Fibroblast of skin of right quadriceps (primary cell): Measurements from ENCODE around the gene PROK2.

Experiments used
- DNase-seq: peaks from one replicate; pipeline ENCODE4 v3.0.0-alpha.2; 2013

The PROK2 gene

GRCh38 chr3:71786217-71786549 lies 1.2 kb upstream of the PROK2 start:
- no peak for DNase-seq

DNA sequence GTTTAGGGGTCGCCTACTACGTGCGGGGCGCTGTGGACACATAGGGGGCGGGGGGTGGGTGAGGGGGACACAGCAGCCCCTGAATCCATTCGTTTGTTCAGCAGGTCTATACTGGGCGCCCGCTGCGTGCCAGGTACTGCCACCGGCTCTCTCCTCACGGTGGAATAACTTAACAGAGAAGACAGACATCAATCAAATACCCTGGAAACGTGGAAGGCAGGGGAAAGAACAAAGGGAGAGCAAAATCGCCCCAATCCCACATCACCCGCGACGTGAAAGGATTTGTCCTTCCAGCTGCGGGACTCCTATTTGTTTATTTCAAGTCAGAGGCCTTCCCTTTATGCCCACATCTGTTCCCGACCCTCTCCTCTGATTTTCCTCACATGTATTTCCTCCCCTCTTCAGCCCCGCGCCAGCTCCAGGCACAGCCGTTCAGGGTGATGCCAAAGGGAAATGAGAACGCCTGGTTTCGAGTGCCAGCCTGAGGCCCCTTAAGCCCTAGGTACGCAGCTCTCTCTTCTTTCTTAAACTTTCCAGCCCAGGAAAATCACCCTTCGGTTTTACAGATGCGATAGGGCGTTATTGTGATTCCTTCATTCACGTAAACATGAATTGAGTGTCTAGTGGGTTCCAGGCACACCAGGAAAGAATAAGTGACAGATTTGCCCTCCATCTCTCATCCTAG lies 726 bp upstream of the PROK2 start:
- DNase-seq: no peak

GRCh38 chr3:71784201-71784913 lies 591 bp downstream of the PROK2 start:
- DNase-seq: no peak

DNA sequence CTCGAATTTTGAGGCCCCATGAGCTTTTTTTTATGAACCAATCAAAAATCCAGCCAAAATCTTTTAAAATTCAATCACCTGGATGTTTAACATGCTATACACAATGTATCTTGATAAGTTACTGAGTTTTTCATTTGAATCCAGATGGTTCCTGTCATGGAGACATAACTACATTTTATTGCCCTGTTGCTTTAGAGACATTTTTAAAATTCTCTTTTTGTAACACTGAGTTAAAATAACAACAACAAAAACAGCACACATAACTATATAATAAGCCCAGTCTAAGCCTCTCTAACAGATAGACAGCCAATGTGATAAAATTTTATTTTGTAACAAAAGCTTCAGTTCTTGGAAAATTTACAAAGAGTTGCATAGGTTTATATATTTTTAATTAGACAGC lies 1.8 kb downstream of the PROK2 start:
- DNase-seq: no peak

GRCh38 chr3:71780430-71780829 lies 4.5 kb downstream of the PROK2 start:
- DNase-seq: no peak

DNA sequence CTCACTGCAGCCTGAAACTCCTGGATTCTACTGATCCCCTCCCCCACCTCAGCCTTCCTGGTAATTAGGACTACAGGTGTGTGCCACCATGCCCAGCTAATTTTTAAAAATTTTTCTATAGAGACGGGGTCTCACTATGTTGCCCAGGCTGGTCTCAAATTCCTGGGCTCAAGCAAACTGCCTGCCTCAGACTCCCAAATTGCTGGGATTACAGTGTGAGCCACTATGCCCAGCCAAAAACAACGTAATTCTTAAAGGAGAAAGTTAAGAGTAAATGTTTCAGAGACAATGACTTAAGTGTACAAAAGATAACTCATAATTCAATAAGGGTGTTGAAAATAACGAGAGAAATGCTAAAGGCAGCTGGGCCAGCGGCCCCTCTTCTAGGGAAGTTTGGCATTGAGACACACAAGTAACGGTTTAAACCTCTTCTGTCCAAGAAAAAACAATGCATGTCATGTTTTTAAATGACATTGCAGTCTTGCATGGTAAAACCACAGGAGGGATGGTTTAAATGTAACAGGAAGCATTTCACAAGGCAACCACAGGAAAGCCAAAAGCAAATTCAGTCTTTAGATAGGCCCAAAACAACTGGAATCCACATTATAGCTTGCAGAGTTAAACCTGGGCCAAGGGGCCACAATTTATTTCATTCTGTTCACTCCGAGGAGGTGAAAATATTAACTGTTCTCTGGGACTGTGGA lies 5.1 kb downstream of the PROK2 start:
- DNase-seq: no peak

- no peak for DNase-seq
Measured at GRCh38 chr3:71778353-71778752, 6.6 kb downstream of the PROK2 start.

DNA sequence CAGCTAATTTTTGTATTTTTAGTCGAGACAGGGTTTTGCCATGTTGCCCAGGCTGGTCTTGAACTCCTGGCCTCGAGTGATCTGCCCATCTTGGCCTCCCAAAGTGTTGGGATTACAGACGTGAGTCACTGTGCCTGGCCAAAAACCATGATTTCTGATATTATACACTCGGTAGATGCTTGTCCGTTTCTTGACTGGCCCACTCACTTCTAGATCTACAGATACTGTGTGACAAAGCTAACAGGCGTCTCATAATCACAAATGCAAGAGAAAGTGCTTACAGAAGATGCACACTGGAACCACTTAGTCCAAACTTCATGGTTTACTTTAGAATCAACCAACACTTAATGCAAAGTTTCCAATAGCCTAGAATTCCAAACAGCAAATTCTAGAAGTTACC lies 8.4 kb downstream of the PROK2 start:
- DNase-seq: no peak

GRCh38 chr3:71771884-71772283 lies 13.1 kb downstream of the PROK2 start:
- DNase-seq: no peak

DNA sequence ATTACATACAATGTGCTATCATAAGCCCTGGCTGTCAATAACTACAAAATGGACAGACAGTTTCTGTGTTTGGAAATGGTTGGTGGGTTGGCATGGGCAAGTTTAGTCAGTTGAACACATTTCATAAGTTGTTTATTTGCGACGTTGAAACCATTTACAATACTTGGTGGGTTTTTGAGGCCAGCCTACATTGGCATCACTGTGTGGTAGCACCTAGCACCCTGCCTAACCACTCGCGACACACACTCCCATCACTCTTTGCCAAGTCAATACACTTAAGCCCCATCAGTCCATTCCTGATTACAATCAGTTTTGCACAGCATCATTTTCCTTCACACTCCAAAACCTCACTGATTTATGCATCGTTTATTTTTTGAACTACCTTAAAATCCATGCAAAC lies 13.8 kb downstream of the PROK2 start:
- DNase-seq: no peak

- no peak for DNase-seq
Measured at GRCh38 chr3:71763426-71763825, 21.5 kb downstream of the PROK2 start.

DNA sequence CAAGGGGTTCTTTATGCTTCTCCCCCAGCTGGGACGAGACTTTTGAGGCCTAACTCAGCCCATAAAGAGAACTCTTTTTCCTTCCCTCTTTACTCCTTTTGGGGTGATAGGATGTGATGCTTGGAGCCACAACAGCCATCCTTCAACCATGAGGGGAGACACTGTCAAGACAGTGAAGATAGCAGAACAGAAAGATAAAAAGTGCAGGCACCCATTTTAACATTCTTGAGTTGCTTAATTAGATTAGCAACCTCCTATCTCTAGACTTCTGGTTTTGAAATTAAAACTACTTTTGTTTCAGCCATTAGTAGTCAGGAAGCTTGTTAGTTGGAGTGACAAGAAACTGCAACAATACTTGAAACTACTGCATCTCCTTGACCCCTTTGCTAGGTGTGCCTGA lies 24.8 kb downstream of the PROK2 start:
- DNase-seq: no peak

- no peak for DNase-seq
Measured at GRCh38 chr3:71759401-71759800, 25.5 kb downstream of the PROK2 start.

DNA sequence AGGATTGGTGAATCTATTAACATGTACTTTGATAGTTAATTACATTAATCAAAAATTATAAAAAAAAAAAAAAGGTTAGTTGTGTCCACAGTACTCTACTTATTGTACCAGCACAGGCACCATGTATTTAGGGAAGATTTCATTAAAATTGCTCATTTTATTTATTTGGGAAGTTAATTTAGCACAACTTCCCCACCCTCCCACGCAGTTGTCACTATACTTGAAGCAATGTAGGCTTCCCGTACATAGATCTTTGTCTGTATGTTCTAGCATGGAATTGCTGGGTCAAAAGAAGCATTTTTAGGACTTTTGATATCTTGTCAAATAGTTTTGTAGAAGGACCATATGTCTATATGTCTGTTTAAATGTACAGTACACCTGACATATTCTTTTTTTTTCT lies 26.9 kb downstream of the PROK2 start:
- DNase-seq: no peak

DNA sequence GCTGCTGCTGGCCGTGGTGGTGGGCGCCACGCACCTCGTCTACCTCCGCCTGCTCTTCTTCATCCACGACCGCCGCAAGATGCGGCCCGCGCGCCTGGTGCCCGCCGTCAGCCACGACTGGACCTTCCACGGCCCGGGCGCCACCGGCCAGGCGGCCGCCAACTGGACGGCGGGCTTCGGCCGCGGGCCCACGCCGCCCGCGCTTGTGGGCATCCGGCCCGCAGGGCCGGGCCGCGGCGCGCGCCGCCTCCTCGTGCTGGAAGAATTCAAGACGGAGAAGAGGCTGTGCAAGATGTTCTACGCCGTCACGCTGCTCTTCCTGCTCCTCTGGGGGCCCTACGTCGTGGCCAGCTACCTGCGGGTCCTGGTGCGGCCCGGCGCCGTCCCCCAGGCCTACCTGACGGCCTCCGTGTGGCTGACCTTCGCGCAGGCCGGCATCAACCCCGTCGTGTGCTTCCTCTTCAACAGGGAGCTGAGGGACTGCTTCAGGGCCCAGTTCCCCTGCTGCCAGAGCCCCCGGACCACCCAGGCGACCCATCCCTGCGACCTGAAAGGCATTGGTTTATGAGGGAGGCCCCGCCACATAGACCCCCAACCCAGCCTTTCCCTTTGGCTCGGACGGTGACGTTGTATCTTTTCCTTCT lies 30.2 kb downstream of the PROK2 start:
- no peak for DNase-seq

GRCh38 chr3:71753701-71754609 lies 31.0 kb downstream of the PROK2 start, which contains the start of gene GPR27:
TSS of gene GPR27 (plus strand) at chr3:71753855. CDS start at chr3:71754050, 195 bp downstream.
- DNase-seq: peak; percentile 29

DNA sequence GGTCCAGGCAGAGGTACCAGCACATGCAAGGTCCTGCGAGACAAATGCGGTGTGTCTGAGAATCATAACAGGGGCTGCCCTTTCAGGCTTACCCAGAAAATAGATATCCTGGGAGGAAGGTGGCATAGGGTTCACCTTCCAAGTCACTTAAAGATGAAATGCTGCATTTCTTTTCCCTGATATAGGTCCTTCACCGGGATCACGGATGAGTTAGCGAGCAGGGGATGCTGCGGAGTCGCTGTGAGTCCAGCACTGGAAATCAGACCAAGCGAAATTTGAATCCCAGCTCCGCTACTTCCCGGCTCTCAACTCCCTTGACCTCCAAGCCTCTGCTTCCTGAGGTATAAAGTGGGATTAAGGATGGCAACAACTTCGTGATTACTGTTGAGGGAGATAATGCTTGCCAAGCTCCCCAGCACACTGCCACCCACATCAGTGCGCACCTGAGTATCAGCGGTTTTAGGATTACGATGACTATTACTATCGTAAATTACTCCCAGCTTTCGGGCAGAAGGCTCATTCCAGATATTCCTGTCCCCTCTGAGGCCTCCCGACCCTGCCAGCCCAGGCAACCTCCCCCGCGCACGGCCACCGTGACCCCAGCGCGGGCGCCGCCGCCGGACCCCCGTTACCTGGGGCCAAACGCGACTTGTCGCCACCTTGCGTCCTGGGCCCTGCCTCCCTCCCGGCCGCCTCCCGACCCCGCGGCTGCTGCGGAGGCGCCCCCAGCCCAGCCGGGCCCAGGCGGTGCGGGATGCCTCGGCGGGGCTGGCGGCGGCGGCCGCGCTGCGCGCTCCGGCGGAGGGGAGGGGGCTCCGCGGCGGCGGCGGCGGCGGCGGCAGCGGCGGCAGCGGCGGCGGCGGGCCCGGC lies 31.9 kb downstream of the PROK2 start:
- DNase-seq: no peak

GRCh38 chr3:71751602-71752001 lies 33.3 kb downstream of the PROK2 start:
- no peak for DNase-seq

GRCh38 chr3:71744738-71745137 lies 40.2 kb downstream of the PROK2 start:
- no peak for DNase-seq

- DNase-seq: no peak
Measured at GRCh38 chr3:71742621-71743020, 42.3 kb downstream of the PROK2 start.

DNA sequence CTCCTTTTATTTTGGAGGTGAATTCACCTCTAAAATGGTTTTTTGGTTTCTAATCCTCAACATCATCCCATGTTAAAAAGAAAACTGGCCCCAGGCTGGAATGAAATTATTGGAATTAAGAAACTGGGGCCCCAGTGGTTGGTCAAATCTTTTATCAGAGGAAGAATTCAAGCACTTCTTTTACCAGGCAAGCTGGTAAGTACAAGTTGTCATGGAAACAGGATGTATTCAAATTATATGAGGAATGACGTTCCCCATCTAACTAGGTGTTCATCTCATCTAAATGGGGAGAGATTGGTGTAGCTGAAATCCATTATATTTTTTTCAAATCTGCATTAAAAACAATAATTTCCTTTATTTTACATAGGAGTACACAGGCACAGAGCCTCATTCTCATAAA lies 50.1 kb downstream of the PROK2 start:
- no peak for DNase-seq

DNA sequence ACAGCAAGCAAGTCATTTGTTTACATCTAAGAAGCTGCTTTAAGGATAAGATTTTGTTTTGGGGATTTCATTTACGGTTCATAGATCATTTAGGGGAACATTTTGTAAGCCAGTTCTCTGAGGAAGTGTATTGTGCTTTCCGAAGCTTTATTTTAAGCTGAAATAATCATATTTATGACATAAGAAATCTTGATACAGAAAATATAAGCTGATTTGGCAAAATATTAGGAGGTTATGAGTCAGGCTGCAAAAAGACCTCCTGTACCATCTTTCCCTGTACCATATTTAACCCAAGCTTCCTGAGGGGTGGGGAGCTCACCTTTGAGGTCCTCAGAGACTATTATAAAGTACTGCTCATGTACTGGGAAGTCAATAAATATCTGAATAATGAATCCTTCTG lies 51.6 kb downstream of the PROK2 start:
- no peak for DNase-seq
